HG03045 (cell line): Measurements from ENCODE around the gene PPP2R5C.

Experiments used
- ATAC-seq: cut with Tn5 transposase; IDR thresholded peaks from one replicate; pipeline ENCODE4 v1.9.1; 2021; ENCODE audit warnings: mild to moderate bottlenecking, moderate library complexity; ENCODE audit not compliant: unreplicated experiment

PPP2R5C gene

DNA sequence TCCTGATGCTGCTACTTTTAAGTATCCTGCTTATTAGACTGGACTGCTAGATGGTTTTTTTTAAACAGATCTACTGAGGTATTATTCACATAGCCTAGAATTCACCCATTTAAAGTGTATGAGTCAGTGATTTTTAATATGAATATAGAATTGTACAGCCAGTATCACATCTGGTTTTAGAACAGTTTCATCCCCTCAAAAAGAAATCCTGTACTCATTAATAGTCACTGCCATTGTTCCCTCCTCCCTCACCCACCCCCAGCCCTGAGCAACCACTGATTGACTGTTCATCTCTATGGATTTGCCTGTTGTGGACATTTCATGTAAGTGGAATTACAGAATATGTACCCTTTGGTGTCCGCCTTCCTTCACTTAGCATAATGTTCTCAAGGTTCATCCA lies 98.4 kb downstream of the PPP2R5C start:
- ATAC-seq, result no peak

DNA sequence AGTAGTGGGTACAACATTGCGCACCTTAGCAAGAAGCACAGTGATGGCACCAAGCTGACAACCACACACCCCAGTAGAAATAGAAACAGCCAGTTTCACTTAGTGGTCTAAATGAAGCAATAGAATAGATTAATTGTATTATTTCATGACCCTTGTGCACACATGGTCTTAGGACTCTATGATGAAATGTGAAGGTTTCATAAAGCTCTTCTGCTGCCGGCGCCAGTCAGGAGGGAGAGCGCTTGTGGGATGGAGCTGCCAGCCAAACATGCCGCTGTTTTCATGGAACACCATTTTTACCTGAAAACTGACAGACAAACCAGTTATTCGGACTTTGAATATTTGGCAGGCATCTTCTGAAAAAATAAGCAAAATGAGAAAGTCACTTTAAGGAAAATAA lies 100.0 kb downstream of the PPP2R5C start:
- ATAC-seq, result no peak

DNA sequence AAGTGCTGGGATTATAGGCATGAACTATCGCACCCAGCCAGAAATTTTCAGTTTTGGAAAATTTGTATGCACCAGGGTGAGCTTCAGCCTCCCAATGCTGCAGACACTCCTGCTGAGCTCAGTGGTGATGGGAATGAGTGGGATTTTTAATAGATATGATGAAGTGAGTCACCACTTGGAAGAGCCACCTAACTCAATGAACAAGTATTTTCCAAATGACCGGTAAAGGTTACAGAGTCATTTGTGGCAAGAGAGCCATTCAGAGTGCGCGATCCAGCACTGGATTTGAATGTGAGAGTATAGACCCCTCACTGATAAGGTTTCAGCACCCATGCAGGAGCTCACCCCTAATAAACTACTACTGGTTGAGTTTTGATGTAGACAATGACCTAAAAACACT lies 100.7 kb downstream of the PPP2R5C start:
- no peak for ATAC-seq

DNA sequence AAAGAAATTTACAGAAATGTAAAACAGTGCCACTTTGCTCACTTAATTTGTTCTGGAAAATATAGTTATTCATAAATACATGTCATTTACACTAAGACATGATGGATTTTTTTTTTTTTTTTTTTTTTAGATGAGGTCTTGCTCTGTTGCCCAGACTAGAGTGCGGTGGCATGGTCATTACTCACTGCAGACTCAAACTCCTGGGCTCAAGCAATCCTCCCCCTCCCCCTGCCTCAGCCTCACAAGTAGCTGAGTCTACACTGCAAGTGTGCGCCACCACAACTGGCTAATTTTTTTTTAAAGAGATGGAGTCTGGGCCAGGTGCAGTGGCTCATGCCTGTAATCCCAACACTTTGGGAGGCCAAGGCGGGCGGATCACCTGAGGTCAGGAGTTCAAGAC lies 101.2 kb downstream of the PPP2R5C start:
- ATAC-seq, result no peak

DNA sequence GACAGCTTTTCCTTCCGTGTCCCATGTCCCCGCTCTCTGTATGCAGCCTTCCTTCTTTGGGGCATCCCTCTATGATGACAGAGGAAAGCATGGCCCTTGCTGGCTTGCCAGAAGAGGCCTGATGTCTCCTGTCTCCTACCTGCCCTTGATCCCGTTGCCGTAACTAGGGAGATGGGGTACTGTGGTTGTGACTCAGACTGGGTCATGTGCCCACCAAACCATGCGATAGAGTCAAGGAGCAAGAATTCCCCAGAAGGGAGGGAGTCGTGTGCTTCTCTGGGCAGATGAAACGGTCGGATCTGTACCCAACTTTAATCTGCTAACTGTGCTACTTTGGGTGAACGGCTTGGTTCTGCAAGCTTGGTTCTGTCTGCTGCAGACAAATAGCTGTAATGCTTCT lies 103.8 kb downstream of the PPP2R5C start:
- no peak for ATAC-seq

DNA sequence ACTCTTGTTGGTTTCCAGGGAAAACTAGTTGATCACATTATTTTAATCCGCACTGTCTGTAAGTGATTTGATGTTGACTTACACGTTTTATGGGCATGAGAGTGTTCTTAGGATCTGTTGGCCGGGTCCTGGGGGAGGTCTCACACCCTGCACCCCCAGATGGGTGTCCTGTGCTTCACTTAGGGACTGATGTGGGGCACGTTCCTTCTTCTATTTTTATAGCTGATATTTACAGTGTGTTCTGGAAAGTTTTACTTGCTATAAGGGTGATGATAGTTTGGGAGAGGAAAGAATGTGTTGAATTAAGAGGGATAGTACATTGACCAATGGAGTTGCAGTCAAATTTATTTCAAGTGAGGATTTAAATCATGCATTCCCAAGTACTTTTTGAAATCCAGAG lies 106.3 kb downstream of the PPP2R5C start:
- ATAC-seq, result no peak

DNA sequence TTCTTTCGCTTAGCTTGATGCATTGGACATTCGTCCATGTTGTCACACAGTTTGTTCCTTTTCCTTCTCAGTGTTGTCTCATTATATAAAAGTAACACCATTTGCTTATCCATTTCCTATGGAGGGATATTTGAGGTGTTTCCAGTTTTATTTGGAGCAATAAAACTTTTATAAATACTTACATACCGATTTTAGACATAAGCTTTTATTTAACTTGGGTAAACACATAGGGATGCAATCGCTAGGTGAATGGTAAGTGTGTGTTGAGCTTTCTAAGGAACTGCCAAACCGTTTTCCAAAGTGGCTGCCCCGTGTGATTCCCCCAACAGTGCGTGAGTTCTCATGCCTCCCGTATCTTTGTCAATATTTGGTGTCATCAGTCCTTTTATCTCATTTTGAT lies 107.7 kb downstream of the PPP2R5C start:
- no peak for ATAC-seq

DNA sequence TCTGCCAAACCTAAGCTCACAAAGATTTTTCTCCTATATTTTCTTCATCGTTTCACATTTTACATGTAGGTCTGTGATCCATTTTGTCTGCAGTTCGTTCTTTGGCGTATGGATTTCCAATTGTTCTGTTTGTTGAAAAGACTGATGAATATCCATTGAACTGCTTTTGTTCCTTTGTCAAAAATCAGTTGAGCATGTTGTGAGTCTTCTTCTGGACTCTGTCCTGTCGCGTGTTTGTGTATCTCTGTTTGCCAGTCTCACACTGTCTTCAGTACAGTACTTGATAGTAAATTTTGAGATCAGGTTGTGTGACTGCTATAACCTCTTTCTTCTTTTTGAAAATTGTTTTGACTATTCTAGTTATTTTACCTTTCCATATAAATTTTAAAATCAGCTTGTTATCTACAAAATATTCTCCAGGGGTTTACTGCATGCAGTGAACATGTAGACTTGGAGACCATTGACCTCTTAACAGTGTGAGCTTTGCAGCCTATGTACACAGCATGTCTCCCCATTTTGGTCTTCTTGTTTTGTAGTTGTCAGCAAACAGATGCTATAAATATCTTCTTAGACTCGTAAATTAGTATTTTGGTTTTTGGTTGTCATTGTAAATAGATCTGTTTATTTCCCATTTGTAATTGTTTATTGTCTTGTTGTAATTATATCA lies 108.9 kb downstream of the PPP2R5C start:
- no peak for ATAC-seq

DNA sequence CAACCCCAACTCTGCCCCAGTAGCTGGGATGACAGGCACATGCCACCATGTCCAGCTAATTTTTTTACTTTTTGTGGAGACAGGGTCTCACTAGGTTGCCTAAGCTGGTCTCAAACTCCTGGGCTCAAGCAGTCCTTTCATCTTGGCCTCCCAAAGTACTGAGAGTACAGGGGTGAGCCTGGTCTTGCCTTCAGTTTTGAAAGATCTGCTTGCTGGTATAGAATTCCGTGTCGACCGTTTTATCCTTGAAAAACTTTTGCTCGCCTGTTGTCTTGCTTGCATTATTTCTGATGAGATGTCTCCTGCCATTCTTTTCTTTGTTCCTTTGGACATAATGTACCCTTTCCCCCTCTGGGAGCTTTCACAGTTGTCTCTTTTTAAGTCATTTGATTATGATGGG lies 110.8 kb downstream of the PPP2R5C start:
- no peak for ATAC-seq

DNA sequence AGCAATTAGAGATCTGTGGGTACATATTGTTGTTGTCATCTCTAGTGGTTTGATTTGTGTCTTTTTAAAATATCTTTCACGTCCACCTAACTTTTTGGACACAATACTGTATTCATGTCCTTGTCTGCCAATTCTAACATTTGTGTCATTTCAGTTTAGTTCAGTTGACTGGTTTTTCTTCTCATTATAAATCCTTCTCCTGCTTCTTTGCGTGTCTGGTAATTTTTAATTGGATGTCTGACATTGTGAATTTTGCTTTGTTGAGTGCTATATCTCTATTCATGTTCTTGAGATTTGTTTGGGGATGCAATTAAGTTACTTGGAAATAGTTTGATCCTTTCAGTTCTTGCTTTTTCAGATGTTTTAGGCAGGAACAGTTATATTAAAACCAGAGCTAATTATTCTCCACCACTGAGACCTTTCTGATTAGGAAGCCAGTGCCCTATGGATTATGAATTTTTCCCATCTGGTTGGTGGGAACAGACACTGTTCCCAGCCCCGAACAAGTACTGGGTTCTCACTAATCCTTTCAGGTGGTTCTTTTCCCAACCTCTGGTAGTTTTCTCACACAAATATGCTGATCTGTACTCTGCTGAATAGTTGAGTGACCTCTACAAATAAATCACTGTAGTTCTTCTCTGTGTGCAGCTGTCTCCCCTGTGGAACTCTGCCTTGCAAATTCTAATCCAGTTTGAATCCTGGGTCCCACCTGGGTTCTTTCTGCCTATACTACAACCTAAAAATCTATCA lies 111.7 kb downstream of the PPP2R5C start:
- ATAC-seq, result no peak

DNA sequence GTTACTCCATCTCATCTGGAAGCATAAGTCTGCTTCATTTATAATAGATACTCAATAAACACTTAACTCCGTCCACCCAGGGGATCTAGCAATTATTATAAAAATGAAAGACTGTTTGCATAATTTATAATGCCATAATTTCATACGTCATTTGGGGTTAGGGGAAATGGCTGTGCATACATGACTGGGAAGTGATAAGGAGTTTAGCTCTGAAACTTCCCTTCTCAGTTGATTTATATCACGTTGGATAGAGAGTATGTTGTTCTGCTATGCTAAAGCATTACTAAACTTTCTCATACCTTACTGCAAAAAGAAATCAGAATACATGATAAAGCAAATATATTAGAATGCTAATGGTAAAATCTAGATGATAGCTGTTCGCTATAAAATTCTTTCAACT lies 112.5 kb downstream of the PPP2R5C start:
- ATAC-seq, result no peak

DNA sequence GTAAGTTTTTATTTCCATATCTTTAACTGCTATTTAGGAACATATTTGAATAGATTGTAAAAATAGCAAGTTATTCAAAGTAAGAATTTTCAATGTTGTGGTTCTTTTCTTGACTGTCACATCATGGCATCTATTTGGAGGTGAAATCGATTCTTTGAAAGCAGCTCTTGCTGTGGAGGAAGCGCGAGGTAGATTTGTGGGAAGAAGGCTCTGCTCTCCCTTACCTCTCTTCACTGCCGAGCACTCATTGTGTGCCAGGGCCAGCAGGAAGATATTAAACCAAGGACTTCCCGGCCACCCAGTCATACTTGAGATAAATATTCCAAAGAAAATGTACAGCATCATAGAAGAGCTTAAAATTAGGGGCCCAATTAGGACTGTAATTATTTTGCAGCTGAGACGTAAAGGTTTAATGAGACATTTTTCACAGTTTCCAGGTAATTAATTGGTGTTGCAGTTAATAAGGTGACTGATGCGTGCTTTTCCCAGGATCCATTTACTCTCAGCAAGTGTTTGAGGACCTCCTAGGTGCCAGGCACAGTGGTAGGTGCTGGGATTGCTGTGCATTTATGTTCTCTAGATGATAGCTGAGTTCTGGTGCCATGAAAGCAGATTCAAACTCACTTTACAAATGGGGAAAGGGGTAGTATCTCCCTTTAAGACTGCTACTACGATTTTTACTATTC lies 113.7 kb downstream of the PPP2R5C start:
- no peak for ATAC-seq

DNA sequence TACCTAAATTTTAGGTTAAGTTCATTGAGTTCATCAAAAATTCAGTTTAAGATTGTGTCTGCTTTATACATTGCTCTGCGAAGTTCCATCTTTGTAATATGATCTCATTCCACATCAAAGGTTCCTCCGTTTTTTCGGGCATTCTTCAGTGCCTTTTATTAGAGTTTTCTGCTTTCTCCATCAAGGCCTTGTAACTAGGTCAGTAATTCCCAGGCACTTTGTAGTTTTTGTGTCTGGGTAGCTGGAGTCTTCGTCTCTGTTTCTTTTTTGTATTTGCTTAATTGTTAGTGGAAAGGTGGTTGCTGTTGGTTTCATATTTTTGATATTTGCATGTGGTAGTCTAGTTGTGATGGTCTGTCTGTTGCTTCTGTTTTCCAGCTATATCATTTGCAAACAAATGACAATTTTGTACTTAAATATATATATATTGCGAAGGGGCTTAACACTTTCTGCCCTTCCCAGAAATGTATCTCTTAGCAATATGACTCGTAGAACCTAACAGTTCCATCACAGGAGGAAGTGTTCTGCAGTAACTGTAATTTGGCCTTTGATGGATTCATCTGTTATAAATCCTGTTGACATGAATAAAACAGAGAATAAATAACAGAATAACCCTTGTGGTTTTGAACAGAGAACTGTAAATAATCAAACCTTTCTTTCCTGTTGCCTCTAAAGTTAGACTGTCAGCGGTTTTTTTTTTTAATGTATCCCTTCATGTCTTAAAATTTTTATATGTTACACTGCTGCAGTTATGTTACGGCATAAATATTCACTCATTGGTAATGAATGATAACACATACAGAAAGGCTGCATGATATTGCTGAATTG lies 114.4 kb downstream of the PPP2R5C start:
- ATAC-seq, result no peak

DNA sequence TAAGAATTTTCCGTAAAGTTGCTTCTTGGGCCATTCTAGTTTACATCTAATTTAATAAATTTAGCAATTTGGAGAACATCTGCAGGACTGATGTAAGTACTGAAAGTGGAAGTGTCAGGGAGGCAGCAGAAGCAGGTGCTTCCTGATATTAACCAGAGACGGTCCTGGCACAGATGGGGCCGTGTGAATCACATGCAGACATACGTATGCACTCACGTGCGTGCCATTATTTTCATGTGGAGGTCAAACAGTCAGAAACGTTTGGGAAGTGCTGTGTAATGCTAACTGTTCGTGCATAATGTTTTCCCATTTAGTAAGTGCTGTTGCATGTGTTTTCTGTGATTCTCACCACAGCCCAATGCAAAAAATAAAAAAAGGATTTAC lies 115.0 kb downstream of the PPP2R5C start:
- ATAC-seq, result peak; percentile 89

DNA sequence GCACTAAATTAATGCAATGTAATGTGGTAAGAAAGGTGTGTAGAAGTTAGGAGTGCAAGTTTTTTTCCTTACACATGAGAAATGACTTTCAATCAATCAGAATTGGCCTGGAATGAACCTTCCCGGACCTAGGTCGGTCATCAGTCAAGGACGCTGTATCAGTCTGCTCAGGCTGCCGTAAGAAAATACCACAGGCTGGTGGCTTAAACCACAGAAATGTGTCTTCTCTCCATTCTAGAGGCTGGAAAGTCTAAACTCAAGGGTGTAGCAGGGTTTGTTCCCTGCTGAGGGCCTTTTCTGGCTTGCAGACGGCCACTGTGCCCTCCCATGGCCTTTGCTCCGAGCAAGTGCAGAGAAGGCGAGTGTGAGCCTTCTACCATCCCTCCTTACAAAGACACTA lies 116.3 kb downstream of the PPP2R5C start:
- ATAC-seq, result no peak

DNA sequence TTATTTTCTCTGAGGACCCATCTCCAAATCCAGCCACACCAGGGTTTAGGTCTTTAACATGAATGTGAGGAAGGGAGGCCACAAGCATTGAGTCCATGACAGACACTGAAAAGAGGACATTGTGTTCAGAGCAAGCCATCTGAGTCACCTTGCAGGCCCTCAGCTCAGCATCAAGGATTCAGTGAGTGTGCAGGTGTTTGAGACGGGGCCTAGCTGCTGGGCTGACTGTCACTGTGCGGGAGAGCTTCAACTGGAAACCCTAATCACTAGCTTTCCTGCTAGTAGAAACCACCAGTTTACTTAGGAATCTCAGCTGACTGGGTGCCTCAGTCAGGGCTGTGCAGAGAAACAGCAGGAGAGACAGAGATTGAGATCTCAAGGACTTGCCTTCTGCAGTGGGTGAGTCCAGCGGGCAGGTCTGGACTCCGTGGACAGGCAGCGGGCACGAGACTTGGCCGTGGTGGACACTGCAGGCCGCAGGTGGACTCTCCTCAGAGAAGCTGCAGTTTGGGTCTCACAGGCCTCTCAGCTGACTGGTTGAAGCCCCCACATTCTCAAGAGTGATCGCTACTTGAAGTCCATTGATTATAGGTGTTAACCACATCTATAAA lies 116.8 kb downstream of the PPP2R5C start:
- no peak for ATAC-seq

DNA sequence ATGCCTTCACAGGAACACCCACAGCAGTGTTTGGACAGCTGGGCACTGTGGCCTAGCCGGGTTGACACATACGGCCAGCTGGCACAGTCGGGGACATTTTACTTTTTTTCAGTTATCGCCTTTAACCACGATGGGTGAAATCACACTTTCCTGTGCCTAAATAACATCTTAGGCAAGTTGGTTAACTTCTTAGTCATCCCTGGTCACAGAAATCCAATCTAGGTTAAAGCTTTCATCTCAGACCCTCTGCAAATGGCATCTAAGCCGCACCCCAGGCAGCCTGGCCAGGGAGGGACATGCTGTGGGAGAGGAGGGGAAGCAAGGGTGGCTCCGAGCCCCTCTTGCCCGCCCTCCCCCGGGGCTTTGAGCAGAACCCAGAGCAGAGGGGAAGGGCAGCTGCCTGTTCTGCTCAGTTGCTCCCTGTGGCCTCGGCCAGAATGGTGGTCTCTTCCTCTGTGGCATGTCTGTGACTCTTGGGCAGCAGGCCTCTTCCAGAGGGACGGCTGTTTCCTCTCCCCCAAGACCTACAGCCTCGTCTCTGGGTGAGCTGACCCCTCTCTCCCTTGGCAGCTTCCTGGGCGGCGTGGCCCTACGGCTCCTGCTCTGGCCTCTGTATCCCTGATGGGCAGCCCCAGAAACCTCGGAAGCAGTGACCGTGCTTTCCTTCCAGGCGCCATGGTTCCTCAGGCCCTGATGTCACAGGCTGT lies 117.5 kb downstream of the PPP2R5C start:
- no peak for ATAC-seq

DNA sequence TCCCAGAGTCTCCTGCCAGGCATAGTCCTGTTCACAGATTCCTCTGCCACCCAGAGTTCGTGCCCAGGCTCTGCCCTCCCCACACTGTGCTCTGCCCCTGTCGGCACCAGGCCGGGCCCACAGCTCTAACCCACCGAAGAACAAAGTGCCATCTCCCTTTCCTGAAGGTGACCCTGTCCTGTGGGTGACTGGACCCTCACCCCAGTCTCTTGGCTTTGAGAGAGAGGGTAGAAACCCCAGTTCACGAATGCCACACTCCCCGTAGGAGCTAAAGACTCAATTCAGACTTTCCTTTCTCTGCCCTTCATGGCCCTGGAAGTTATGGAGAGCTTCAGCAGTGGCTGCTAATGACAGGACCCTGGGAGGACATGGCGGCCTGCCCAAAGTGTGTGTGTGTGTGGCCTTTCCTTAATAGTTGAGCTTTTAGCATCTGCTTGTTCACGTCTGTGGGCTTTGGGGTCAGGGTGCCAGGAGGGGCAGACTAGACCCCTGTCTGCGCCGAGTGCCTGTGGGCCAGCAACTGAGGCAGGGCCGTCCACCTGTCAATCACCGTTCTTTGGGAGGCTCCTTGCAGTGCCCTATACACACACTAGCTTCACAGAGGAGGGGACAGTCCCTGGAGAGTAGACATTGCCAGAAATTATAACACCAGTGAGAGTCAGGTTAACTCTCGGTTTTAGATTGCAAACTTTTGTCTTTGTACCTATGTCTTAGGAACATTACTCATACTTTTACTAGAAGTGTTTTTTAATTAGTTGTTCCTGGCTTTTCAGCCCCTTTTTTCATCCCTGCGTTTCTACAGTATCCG lies 118.2 kb downstream of the PPP2R5C start:
- ATAC-seq, result no peak

DNA sequence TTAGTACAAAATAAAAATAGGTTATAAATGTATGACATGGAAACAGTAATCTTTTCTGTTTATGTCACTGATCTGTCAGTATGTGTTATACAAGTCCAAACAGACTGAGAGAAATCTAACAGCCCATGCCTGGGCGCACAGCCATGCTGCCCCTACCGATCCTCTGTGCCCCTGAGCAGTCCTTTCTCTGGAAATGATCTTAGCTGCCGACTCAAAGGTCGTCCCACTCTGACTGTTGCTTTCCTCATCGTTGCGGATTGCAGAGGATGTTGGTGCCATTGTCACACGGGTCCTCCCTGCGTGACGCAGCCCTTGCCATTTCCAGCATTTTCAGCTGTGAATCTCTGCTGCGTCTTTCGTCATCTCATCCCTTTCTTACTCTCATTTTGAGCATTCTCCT lies 119.9 kb downstream of the PPP2R5C start:
- no peak for ATAC-seq
